Panc1 (cell line): ENCODE results near the gene APOOL.

Experiments used
- CTCF ChIP-seq: fragments of 450-650 bp; IDR thresholded peaks from 2 replicates; pipeline ENCODE4 v1.5.1; 2017; ENCODE audit warnings: mild to moderate bottlenecking
- POLR2AphosphoS5 ChIP-seq: IDR thresholded peaks from 2 replicates; pipeline ENCODE4 v1.6.1; 2012; ENCODE audit warnings: mild to moderate bottlenecking, low read depth, low read length, moderate library complexity
- TCF7L2 ChIP-seq: IDR thresholded peaks from 2 replicates; pipeline ENCODE4 v1.6.1; 2011; ENCODE audit warnings: mild to moderate bottlenecking, low read depth, low read length, inconsistent platforms
- TF ChIP-seq, protein P1 (sequence below), 2 experiments: IDR thresholded peaks; 2 replicates each; pipeline ENCODE4 v1.6.1; 2011 to 2012; ENCODE audit warnings: low read depth in 2 of 2, control low read depth in 1 of 2, low read length in 1 of 2, mild to moderate bottlenecking in 1 of 2, moderate library complexity in 1 of 2; ENCODE audit not compliant: insufficient read depth in 1 of 2

GRCh38 chrX:85065512-85066198, 62.0 kb downstream of the APOOL start:
- TF ChIP-seq CTCF, result no peak
- TF ChIP-seq POLR2AphosphoS5, result no peak
- TF ChIP-seq, protein P1, sequence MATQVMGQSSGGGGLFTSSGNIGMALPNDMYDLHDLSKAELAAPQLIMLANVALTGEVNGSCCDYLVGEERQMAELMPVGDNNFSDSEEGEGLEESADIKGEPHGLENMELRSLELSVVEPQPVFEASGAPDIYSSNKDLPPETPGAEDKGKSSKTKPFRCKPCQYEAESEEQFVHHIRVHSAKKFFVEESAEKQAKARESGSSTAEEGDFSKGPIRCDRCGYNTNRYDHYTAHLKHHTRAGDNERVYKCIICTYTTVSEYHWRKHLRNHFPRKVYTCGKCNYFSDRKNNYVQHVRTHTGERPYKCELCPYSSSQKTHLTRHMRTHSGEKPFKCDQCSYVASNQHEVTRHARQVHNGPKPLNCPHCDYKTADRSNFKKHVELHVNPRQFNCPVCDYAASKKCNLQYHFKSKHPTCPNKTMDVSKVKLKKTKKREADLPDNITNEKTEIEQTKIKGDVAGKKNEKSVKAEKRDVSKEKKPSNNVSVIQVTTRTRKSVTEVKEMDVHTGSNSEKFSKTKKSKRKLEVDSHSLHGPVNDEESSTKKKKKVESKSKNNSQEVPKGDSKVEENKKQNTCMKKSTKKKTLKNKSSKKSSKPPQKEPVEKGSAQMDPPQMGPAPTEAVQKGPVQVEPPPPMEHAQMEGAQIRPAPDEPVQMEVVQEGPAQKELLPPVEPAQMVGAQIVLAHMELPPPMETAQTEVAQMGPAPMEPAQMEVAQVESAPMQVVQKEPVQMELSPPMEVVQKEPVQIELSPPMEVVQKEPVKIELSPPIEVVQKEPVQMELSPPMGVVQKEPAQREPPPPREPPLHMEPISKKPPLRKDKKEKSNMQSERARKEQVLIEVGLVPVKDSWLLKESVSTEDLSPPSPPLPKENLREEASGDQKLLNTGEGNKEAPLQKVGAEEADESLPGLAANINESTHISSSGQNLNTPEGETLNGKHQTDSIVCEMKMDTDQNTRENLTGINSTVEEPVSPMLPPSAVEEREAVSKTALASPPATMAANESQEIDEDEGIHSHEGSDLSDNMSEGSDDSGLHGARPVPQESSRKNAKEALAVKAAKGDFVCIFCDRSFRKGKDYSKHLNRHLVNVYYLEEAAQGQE (IDR thresholded peaks at IDR 0.05; ENCODE audit: insufficient read depth in 1 of 2, low read depth in 2 of 2, low read length in 1 of 2), result no peak
- TF ChIP-seq TCF7L2, result no peak
